ACC112 (cell line): ENCODE results near the gene FTCDNL1.

Experiments used
- H2AFZ ChIP-seq: fragments of 200-600 bp; sonication (generic); one replicate; pipeline ENCODE4 v1.6.0; 2017; ENCODE audit warnings: antibody characterized with exemption, low read length; ENCODE audit not compliant: unreplicated experiment
- H3K27ac ChIP-seq: fragments of 200-600 bp; sonication (generic); 2 replicates; pipeline ENCODE4 v1.5.1; 2014; ENCODE audit warnings: low read depth, mild to moderate bottlenecking, antibody characterized with exemption, low read length, moderate library complexity
- H3K27me3 ChIP-seq: fragments of 200-600 bp; sonication (generic); 2 replicates; pipeline ENCODE4 v1.6.1; 2014; ENCODE audit warnings: mild to moderate bottlenecking, antibody characterized with exemption, low read length, moderate library complexity, mixed read lengths; ENCODE audit not compliant: insufficient read depth
- H3K36me3 ChIP-seq: fragments of 200-600 bp; sonication (generic); 2 replicates; pipeline ENCODE4 v1.6.1; 2016; ENCODE audit warnings: mild to moderate bottlenecking, antibody characterized with exemption, low read length, moderate library complexity, mixed read lengths; ENCODE audit not compliant: insufficient read depth
- H3K4me1 ChIP-seq: fragments of 200-600 bp; sonication (generic); one replicate; pipeline ENCODE4 v1.6.1; 2016; ENCODE audit warnings: low read length, mixed read lengths; ENCODE audit not compliant: insufficient read depth, unreplicated experiment, control insufficient read depth
- H3K4me3 ChIP-seq: fragments of 200-600 bp; sonication (generic); 2 replicates; pipeline ENCODE4 v1.5.1; 2014; ENCODE audit warnings: mild to moderate bottlenecking, low read depth, low read length
- H3K79me2 ChIP-seq: fragments of 200-600 bp; sonication (generic); one replicate; pipeline ENCODE4 v1.6.0; 2016; ENCODE audit warnings: low read length; ENCODE audit not compliant: control insufficient read depth, unreplicated experiment, insufficient read depth

Gene FTCDNL1

GRCh38 chr2:199762963-199763362, 88.0 kb downstream of the FTCDNL1 start:
- Histone ChIP-seq H3K36me3 (no peaks in the 10 kb centered on the region), H3K79me2 (no peaks in the 10 kb centered on the region), H3K4me1 (no peaks in the 10 kb centered on the region), H3K27me3 (no peaks in the 10 kb centered on the region), H3K27ac (no peak overlapping the region), H3K4me3 (no peak overlapping the region), H2AFZ (no peak overlapping the region)

- H3K4me1 ChIP-seq = no peaks in the 10 kb centered on the region
- H3K79me2 ChIP-seq = no peaks in the 10 kb centered on the region
- H3K27me3 ChIP-seq = peaks cover 13% of the 10 kb centered on the region; the same call in 1 of the 2 replicates
- no peak overlapping the region for H2AFZ ChIP-seq
- no peaks in the 10 kb centered on the region for H3K36me3 ChIP-seq
- H3K27ac ChIP-seq = no peak overlapping the region
- H3K4me3 ChIP-seq = no peak overlapping the region
These were observed 90.4 kb downstream of the FTCDNL1 start for GRCh38 chr2:199760574-199760973.

- Histone ChIP-seq H3K4me1 (no peaks in the 10 kb centered on the region), H3K27ac (no peak overlapping the region), H3K27me3 (peaks cover 27% of the 10 kb centered on the region), H3K36me3 (no peaks in the 10 kb centered on the region), H3K79me2 (no peaks in the 10 kb centered on the region), H2AFZ (no peak overlapping the region), H3K4me3 (no peak overlapping the region)
These were observed 93.6 kb downstream of the FTCDNL1 start for GRCh38 chr2:199757233-199757870.

DNA sequence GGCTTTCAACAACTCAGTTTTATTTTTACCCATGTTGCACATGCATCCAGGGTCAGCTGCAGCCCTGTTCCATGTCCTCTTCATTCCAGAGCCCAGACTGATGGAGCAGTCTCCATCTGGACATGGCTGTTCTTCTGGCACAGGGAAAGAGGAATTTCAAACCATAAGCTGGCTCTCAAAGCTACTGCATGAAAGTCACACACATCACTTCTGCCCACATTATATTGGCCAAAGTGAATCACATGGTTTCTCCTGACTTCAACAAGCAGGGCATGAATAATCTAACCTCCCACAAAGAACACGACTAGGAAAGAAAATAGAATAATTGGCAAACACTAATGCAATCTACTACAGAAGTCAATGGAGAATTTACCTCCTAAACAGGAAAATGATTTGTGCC, 94.2 kb downstream of the FTCDNL1 start:
- Histone ChIP-seq H3K4me1 (no peaks in the 10 kb centered on the region), H3K4me3 (no peak overlapping the region), H3K79me2 (no peaks in the 10 kb centered on the region), H3K27ac (no peak overlapping the region), H2AFZ (no peak overlapping the region), H3K36me3 (no peaks in the 10 kb centered on the region), H3K27me3 (peaks cover 33% of the 10 kb centered on the region)

GRCh38 chr2:199756211-199756610, 94.8 kb downstream of the FTCDNL1 start:
- no peaks in the 10 kb centered on the region for H3K79me2 ChIP-seq
- H3K4me1 ChIP-seq = no peaks in the 10 kb centered on the region
- H3K27me3 ChIP-seq = peaks cover 38% of the 10 kb centered on the region
- H3K27ac ChIP-seq = no peak overlapping the region
- no peak overlapping the region for H3K4me3 ChIP-seq
- no peaks in the 10 kb centered on the region for H3K36me3 ChIP-seq
- H2AFZ ChIP-seq = no peak overlapping the region

GRCh38 chr2:199754766-199755165, 96.2 kb downstream of the FTCDNL1 start:
- no peaks in the 10 kb centered on the region for H3K4me1 ChIP-seq
- no peaks in the 10 kb centered on the region for H3K79me2 ChIP-seq
- H3K4me3 ChIP-seq = no peak overlapping the region
- no peaks in the 10 kb centered on the region for H3K36me3 ChIP-seq
- no peak overlapping the region for H2AFZ ChIP-seq
- H3K27me3 ChIP-seq = peaks cover 48% of the 10 kb centered on the region
- no peak overlapping the region for H3K27ac ChIP-seq

DNA sequence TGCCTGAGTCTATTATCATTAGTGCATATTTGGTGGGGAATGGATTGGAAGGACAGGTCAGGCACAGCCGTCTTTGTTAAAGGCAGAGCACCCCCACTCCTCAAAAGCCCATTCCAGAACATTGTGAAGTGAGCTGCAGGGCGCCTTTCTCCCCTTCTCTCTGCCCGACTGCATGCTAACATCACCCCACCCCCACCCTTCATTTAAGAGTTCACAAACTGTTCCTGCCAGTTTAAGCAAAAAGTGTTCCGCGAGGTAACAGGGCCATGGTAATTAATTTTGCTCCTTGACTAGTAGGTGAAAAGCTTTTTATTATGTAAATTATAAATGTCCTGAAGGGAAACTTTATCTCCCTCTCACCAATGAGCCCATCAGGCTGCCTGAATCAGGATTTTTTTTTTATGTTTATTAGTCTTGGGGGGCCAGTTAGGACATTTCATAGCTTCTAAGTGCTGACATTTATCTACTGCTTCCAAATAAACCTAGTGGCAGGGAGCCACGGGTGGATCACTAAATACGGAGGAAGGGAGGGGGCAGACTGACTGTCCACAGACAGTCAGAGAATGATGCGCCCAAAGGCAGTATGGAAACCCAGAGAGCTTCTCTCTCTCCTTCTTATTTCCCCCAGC, 99.4 kb downstream of the FTCDNL1 start:
- H3K4me3 ChIP-seq = no peak overlapping the region
- H3K79me2 ChIP-seq = no peaks in the 10 kb centered on the region
- no peak overlapping the region for H2AFZ ChIP-seq
- no peak overlapping the region for H3K27ac ChIP-seq
- H3K36me3 ChIP-seq = no peaks in the 10 kb centered on the region
- H3K27me3 ChIP-seq = peaks cover 57% of the 10 kb centered on the region
- H3K4me1 ChIP-seq = no peaks in the 10 kb centered on the region

- no peak overlapping the region for H2AFZ ChIP-seq
- no peaks in the 10 kb centered on the region for H3K36me3 ChIP-seq
- H3K4me1 ChIP-seq = no peaks in the 10 kb centered on the region
- H3K79me2 ChIP-seq = no peaks in the 10 kb centered on the region
- H3K27me3 ChIP-seq = peaks cover 40% of the 10 kb centered on the region
- H3K27ac ChIP-seq = no peak overlapping the region
- H3K4me3 ChIP-seq = no peak overlapping the region
These were observed 101.4 kb downstream of the FTCDNL1 start for GRCh38 chr2:199749571-199749970.

- Histone ChIP-seq H3K4me1 (peaks cover under 1% of the 10 kb centered on the region), H3K36me3 (no peaks in the 10 kb centered on the region), H2AFZ (no peak overlapping the region), H3K27ac (no peak overlapping the region), H3K4me3 (no peak overlapping the region), H3K79me2 (no peaks in the 10 kb centered on the region), H3K27me3 (peaks cover 12% of the 10 kb centered on the region)
These were observed 106.3 kb downstream of the FTCDNL1 start for GRCh38 chr2:199744724-199745123.

GRCh38 chr2:199744260-199744659, 106.7 kb downstream of the FTCDNL1 start:
- Histone ChIP-seq H3K36me3 (no peaks in the 10 kb centered on the region), H2AFZ (no peak overlapping the region), H3K4me3 (no peak overlapping the region), H3K27me3 (peaks cover 8% of the 10 kb centered on the region), H3K79me2 (no peaks in the 10 kb centered on the region), H3K4me1 (peaks cover 5% of the 10 kb centered on the region), H3K27ac (no peak overlapping the region)

GRCh38 chr2:199743415-199744120, 107.4 kb downstream of the FTCDNL1 start:
- Histone ChIP-seq H3K79me2 (no peaks in the 10 kb centered on the region), H3K4me1 (peaks cover 12% of the 10 kb centered on the region), H3K27ac (no peak overlapping the region), H3K4me3 (no peak overlapping the region), H3K27me3 (peaks cover 3% of the 10 kb centered on the region), H2AFZ (no peak overlapping the region), H3K36me3 (no peaks in the 10 kb centered on the region)
